ENCODE data around the gene KCNC2.

- TF ChIP-seq, protein P1, sequence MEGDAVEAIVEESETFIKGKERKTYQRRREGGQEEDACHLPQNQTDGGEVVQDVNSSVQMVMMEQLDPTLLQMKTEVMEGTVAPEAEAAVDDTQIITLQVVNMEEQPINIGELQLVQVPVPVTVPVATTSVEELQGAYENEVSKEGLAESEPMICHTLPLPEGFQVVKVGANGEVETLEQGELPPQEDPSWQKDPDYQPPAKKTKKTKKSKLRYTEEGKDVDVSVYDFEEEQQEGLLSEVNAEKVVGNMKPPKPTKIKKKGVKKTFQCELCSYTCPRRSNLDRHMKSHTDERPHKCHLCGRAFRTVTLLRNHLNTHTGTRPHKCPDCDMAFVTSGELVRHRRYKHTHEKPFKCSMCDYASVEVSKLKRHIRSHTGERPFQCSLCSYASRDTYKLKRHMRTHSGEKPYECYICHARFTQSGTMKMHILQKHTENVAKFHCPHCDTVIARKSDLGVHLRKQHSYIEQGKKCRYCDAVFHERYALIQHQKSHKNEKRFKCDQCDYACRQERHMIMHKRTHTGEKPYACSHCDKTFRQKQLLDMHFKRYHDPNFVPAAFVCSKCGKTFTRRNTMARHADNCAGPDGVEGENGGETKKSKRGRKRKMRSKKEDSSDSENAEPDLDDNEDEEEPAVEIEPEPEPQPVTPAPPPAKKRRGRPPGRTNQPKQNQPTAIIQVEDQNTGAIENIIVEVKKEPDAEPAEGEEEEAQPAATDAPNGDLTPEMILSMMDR (IDR thresholded peaks at IDR 0.05): no peak
- TF ChIP-seq, protein P2, sequence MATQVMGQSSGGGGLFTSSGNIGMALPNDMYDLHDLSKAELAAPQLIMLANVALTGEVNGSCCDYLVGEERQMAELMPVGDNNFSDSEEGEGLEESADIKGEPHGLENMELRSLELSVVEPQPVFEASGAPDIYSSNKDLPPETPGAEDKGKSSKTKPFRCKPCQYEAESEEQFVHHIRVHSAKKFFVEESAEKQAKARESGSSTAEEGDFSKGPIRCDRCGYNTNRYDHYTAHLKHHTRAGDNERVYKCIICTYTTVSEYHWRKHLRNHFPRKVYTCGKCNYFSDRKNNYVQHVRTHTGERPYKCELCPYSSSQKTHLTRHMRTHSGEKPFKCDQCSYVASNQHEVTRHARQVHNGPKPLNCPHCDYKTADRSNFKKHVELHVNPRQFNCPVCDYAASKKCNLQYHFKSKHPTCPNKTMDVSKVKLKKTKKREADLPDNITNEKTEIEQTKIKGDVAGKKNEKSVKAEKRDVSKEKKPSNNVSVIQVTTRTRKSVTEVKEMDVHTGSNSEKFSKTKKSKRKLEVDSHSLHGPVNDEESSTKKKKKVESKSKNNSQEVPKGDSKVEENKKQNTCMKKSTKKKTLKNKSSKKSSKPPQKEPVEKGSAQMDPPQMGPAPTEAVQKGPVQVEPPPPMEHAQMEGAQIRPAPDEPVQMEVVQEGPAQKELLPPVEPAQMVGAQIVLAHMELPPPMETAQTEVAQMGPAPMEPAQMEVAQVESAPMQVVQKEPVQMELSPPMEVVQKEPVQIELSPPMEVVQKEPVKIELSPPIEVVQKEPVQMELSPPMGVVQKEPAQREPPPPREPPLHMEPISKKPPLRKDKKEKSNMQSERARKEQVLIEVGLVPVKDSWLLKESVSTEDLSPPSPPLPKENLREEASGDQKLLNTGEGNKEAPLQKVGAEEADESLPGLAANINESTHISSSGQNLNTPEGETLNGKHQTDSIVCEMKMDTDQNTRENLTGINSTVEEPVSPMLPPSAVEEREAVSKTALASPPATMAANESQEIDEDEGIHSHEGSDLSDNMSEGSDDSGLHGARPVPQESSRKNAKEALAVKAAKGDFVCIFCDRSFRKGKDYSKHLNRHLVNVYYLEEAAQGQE (IDR thresholded peaks at IDR 0.05; ENCODE audit: insufficient read depth in 1 of 2, low read depth in 2 of 2, low read length in 1 of 2): no peak
- no peak for TF ChIP-seq SIN3A (IDR thresholded peaks at IDR 0.05; ENCODE audit: borderline replicate concordance, insufficient read depth, low read depth, low read length)
Measured at GRCh38 chr12:75245108-75245507, 35.5 kb upstream of the KCNC2 start.
